ENCODE results near the gene PAX2. TPM values are rescaled to one million over a fixed set of nuclear protein-coding genes. Genes with fewer than 3 reads are reported as not detected.
A peak's percentile ranks its signal among the peaks of the same experiment; 100 is the strongest.

PAX2 gene
- total RNA-seq, 1 donor from 2014 or later = 20.2 TPM

GRCh38 chr10:100715445-100716385 lies 29.7 kb upstream of the PAX2 start:
- no peak for TF ChIP-seq CTCF (conservative IDR thresholded peaks at IDR 0.05; ENCODE audit: low read depth, low read length)
- H3K4me3 ChIP-seq (ENCODE audit: low read depth, low read length) = no peak overlapping the region
- no peak for DNase-seq (ENCODE audit: low read depth)

- no peak for DNase-seq (ENCODE audit: low read depth)
- TF ChIP-seq CTCF (conservative IDR thresholded peaks at IDR 0.05; ENCODE audit: low read depth, low read length) = no peak
- no peak overlapping the region for H3K4me3 ChIP-seq (ENCODE audit: low read depth, low read length)
Observed at GRCh38 chr10:100717166-100717565, 28.2 kb upstream of the PAX2 start.

GRCh38 chr10:100718197-100718742 lies 27.1 kb upstream of the PAX2 start:
- H3K4me3 ChIP-seq (ENCODE audit: low read depth, low read length) = no peak overlapping the region
- no peak for DNase-seq (ENCODE audit: low read depth)
- TF ChIP-seq CTCF (conservative IDR thresholded peaks at IDR 0.05; ENCODE audit: low read depth, low read length) = no peak

GRCh38 chr10:100723180-100723579 lies 22.2 kb upstream of the PAX2 start:
- no peak for DNase-seq (ENCODE audit: low read depth)
- H3K4me3 ChIP-seq (ENCODE audit: low read depth, low read length) = no peak overlapping the region
- TF ChIP-seq CTCF (conservative IDR thresholded peaks at IDR 0.05; ENCODE audit: low read depth, low read length) = no peak

GRCh38 chr10:100723770-100724530 lies 21.4 kb upstream of the PAX2 start:
- no peak for TF ChIP-seq CTCF (conservative IDR thresholded peaks at IDR 0.05; ENCODE audit: low read depth, low read length)
- DNase-seq (ENCODE audit: low read depth) = no peak
- peak overlapping the region; percentile 33 for H3K4me3 ChIP-seq (ENCODE audit: low read depth, low read length)

GRCh38 chr10:100724531-100725027 lies 20.8 kb upstream of the PAX2 start:
- H3K4me3 ChIP-seq (ENCODE audit: low read depth, low read length) = no peak overlapping the region
- DNase-seq (ENCODE audit: low read depth) = no peak
- no peak for TF ChIP-seq CTCF (conservative IDR thresholded peaks at IDR 0.05; ENCODE audit: low read depth, low read length)

Data from epithelial cell of proximal tubule (primary cell).